HG02571 (cell line): Measurements from ENCODE around the gene FSTL5.

Experiments
- ATAC-seq: cut with Tn5 transposase; IDR thresholded peaks from one replicate; pipeline ENCODE4 v1.9.1; 2021; ENCODE audit warnings: mild to moderate bottlenecking, moderate library complexity; ENCODE audit not compliant: unreplicated experiment

Gene FSTL5

DNA sequence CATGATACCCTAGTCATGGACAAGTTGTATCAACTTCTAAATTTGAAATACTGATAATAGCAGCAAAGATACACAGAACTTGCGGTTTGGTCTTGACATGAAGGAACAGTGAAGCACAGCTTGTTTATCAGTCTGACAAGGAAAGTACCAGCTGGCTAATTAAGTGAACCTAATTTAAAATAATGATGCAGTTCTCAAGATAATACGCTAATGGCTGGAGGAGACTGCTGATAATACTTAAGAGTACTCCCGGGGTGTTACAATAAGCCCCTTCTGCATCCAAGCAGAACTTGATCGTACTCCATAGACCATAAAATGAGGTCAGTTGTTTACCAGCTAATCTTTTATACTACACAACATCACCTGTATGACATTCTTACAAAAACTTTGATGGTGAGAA is 697.5 kb downstream of the FSTL5 start:
- ATAC-seq = no peak

DNA sequence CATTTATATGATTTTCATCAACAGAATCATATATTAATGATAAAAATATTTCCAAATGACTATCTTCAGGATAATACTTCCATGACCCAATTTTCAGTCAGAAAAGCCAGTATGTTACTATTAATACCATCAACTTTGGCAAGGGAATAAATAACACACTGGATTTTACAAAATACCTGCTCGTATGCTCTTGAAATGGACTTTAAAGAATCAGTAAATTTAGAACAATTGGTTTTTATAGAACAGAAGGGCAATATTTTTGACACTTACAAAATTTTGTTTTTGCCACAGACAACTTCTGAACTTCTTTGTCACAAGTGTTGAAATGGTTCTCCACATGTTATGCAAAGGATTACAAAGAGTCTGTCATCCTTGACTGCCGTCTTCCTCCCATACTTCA is 700.4 kb downstream of the FSTL5 start:
- ATAC-seq = no peak

DNA sequence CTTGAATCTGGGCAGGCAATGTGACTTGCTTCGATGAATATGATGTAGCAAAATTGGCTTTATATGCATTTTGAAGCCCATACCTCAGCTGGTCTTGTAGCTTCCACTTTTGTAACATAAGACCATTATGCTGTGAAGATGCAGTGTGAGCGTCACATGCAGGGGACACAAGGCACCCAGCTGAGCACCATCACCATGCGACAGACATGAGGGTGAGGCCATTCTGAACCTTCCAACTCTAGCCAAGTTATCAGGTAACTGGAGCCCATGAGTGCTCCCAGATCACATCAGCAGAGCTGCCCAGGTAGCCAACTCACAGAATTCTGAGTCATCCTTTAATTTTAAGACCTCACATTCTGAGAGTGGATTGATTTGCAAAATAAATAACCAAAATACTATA is 705.9 kb downstream of the FSTL5 start:
- no peak for ATAC-seq

DNA sequence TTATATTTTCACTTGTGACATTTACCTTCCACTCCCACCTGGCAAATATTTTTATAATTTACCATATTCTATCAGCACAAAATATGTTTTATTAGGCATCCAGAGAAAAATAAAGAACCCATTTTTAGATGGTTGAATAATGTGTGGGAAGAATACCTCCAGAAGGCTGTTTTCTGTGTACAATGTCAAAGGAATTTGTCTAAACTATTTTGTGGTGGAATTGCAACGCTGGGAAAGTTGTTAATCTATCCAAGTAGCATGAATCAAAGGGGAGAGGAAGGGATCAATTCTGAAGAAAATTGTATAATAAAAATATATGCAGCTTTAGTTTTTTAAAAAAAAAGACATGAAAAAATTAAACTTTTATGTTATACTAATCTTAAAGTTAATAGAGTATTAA is 706.5 kb downstream of the FSTL5 start:
- ATAC-seq = no peak

DNA sequence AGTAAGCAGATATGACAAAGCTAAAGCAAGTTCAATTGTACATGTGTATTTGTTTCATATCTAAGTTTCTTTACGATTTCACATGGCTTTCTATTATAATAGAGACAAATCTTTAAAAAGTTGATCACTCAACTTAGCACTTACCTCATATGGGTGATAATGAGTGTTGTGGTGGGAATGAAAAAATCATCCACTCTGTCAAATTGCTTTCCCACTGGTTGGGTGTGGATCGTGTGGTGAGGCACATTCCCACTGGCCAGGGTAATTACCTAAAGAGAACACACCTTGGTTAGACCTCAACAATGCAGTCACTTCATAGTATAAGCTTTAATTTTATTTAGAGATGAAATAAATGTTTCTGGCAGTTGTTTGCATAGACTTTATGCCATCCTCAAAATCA is 708.9 kb downstream of the FSTL5 start:
- no peak for ATAC-seq

DNA sequence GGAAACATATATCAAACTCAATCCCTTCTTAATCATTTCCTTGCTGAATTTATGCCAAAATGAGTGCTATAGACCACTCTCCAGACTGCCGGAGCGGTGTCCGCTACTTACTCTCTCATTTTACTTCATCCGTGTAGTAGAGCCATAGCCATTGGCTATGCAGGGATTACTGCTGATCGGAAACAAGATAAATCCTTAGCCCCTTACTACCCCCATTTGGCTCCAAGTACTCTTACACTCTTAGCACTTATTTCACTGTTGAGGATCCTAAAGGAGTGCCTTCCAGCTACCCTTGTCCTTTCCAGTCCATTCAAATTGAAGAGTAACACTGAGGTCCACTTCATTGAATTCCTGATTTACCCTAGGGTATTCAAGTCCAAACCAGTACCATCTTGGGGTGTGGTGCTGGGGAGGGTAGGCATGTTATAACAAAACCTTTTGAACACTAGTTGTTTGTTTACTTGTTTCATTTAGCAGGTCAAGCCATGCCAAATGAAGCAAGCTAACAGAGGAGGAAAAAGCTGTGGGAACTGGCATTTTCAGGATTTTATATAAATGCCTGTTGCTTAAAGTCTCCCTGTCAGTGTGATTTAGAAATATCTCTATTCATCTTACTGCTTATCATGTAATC is 715.1 kb downstream of the FSTL5 start:
- no peak for ATAC-seq

DNA sequence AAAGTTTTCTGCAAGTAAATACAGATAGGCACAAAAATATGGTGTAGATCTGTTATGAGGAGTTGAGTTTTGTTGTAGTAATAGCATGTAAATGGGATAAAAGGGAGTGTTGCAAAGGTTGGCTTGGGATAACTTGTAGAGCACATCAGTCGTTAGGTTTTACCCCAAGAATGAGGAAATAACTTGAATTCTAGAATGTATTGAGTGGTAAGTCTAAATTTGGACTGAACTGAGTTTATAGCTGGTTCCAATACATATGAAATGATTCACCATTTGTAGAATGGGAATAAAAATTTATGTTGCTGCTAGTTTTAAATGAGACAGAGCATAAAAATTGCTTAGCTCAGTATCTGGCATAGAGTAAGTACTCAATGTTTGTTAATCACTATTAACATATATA is 719.2 kb downstream of the FSTL5 start:
- no peak for ATAC-seq

DNA sequence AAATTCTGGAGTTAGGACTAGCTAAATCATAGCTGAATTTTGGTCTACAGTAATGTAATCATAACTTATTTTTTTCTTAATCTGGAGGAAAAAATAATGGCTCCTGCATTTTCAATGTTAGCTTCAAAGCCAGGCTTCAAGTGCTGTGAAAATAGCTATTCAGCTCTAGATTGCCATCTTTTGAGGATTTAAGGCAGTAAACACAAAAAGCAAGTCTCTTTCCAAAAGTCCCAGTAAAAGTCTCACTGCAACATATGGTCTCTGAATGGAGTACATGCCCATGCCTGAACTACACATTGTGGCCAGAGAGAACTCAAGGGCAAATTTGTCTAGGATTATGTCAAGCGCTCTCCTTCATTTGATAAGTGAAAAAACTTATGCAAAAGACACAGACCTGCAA is 720.9 kb downstream of the FSTL5 start:
- ATAC-seq = no peak

DNA sequence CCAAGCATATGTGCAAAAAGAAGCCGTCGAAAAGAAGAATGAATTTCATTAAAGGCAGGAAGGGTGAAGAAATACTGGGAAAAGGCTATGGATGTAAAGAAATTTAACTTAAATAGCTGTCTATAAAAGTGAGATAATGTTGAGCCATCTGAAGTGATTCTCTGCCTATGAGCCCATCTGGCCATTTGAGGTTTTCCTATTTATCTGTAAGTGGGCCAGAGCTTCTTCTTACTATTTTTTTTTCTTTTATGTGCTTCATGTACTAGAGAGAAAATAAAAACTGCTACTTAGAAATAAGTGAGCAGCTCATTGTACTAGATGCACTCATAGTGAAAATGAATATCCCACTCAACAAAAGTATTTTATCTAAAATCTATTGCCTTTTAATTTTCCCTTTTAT is 725.7 kb downstream of the FSTL5 start:
- no peak for ATAC-seq

DNA sequence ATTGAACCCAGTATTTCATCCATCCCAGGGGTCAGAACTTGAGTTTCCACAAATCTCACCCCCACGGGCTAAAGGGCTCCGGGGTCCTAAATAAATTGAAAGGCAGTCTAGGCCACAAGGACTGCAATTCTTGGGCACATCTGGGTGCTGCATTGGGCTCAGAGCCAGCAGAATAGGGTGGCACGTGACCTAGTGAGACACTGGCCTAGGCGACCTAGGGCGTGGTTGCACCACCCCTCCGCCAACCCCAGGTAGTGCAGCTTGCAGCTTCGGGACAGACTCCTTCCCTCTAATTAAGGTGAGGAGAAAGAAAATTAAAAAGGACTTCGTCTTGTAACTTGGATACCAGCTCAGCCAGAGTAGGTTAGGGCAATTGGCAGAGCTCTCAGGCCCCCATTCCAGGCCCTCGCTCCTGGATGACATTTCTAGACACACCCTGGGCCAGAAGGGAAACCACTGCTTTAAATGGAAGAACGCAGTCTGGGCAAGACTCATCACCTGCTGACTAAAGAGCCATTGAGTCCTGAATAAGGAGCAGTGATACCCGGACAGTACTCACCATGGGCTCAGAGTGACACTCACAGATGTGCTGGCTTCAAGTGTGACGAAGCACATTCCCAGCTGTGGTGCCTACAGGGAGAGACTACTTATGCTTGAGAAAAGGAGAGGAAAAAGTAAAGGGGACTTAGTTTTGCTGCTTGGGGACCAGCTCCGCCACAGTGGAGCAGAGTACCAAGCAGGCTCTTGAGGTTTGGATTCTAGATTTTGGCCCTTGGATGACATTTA is 735.4 kb downstream of the FSTL5 start:
- ATAC-seq = no peak

DNA sequence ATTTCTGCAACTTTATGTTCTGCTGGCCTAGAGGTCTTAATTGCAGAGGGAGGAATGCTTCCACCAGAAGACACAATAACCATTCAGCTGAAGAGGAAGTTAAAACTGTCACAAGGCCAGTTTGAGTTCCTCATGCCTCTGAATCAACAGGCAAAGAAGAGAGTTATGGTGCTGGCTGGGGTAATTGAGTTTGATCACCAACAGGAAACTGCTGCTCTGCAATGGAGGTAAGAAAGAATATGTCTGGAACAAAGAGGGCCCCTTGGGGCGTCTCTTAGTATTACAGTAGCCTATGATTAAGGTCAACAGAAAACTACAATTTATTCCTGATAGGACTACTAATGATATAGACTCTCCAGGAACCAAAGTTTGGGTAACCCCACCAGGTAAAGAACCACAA is 744.0 kb downstream of the FSTL5 start:
- no peak for ATAC-seq

DNA sequence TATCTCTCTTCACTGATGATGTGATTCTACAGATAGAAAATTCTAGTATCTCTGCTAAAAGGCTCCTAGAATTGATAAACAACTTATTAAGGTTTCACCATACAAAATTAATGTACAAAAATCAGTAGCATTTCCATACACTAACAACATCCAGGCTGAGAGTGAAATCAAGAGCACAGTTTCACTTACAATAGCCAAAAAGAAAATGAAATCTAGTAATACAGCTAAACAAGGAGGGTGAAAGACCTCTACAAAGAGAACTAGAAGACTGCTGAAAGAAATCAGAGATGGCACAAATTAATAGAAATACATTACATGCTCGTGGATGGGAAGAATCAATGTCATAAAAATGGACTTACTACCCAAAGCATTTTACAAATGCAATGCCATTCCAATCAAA is 751.9 kb downstream of the FSTL5 start:
- no peak for ATAC-seq

DNA sequence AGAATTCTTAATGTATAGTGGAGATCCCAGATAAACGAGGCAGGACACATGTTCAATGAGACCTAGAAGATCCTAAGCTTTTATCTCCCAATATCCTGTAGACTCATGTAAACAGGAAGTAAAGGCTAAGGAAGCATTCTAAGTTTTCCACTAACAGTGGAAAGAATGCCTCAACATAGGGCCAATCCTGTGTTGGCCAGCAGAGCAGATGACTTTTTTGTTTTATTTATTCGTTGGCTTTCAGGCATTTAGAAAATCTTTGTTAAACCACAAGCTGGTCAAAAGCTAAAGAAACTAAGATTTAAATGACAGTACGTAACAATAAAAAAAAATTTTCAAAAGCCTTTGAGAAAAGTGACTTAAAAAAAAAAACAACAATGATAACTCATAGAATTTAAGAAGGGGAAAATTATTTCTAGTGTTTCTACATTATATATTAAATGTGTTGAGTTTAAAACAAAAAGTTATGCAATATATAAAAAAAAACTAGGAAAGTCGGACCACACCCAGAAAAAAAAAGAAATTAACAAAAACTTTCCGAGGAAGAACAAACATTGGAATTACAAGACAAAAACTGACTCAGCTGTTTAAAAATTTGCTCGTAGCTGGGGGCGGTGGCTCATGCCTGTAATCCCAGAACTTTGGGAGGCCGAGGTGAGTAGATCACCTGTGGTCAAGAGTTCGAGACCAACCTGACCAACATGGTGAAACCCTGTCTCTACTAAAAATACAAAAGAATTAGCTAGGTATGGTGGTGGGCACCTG is 759.3 kb downstream of the FSTL5 start:
- ATAC-seq = no peak

DNA sequence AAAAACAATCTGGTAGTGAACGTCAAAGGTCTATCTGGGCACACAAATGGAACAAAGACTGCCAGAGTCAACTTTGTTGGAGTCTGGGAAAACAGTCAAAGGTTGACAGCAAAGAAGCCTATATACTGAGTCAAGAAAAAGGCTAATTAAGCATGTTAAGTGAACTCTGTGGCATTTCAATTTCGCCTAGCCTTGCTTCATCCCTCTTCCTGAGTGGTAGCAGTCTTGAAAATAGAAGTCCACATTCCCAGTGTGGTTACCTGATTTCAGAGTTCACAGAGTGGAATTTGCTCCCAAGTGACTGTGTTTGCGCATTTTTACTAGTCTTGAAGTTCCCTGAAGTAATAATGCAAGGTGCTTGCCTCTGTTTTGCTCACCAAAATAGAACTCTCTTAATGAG is 760.0 kb downstream of the FSTL5 start:
- no peak for ATAC-seq

DNA sequence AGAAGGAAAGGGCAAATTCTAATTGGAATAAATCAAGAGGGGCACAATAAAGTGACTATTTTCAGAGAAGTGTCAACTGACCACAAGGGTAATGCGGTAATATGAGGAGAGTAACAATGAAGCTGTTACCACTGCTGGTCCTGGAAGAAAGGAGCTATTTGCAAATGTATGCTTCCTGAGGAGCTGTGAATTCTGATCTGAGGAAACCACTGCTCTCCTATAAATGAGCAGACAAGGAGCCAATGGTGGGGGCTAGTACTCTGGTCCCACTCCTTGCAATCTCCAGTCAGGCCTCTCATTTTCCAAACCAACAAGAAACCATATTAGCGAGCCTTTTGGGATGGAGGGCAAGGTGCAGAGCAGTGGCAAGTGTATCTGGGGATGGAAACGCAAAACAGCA is 770.2 kb downstream of the FSTL5 start:
- no peak for ATAC-seq

DNA sequence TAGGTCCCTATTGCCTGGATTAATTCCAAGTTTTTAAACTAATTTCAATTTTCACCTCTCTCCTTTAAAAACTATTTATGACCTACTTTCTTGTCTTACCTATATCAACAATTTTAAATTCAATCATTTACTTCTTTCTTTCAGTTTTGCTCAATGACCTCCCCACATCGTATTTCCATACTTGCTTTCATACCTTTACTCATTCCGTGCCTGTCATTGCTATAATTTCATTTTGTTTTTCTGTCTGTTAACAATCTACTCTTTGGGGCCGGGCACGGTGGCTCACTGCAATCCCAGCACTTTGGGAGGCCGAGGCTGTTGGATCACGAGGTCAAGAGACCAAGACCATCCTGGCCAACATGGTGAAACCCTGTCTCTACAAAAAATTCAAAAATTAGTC is 781.1 kb downstream of the FSTL5 start:
- ATAC-seq = no peak

DNA sequence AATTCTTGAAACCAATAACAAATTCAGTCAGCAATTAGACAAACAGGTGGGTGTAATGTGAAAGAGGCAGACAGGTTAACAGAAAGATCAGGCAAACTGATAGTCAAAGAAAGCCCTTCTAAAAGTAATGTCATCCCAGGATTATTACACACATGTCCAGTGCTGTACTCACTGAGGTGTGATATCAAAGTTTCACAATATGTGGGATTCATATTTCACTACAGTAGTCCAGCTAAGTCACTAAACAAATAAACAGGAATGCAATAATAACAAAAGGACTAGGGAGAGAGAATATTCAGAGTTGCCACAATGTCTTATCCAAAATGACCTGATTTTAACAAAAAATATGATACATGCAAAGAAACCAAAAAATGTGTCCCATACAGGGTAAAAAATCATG is 787.5 kb downstream of the FSTL5 start:
- ATAC-seq = no peak

DNA sequence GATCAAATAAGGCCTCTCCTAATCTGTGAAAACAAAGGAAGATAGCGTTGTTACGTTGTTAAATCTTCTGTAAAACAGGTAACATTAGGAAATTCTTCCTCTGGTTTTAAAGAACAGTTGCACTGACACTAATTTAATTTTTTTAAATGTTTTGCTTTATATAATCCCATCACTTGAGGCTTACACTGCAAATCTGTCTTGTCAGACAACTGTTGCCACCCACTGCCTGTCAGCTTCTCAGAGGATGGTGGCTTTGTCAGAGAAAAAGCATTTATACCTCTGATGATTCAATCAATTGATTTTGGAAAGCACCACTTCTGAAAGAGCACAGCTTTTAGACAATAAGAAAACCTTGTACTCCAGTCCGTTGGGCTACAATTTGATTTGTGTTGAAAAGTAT is 799.1 kb downstream of the FSTL5 start:
- no peak for ATAC-seq

DNA sequence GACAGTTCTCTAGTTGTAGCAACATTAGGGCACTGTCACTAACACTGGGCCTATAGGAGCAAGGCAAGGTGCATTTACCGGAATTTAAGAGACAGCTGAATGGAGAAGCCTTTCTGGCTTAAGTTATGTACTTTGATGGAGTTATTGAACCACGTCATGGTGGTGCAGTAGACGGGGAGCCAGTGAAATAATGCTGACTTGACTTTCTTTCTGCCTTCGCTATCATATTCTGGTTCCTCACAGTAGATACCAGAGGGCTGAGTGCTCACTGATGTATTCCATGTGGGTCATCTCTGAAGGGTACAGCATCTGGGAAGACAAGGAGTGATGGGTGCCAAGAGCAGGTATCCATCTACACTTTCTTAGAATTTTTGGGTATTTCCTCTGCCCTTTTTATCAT is 802.8 kb downstream of the FSTL5 start:
- no peak for ATAC-seq

DNA sequence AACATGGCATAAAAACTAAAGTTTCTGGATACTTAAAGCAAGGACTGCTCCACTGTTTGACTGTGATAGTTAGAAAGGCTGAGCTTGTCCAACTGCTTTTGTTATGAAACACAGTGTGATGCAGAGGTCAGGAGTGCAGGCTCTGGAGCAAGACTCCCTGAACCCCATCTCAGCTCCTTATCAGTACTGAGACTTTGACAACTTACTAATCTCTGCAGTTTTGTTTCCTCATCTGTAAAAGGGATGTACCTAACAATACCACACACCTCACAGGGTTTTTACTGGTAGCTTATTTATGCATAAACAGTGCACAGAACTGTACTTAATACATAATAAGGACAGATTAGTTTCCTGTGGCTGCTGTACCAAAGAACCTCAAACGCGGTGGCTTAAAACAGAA is 804.3 kb downstream of the FSTL5 start:
- ATAC-seq = no peak

DNA sequence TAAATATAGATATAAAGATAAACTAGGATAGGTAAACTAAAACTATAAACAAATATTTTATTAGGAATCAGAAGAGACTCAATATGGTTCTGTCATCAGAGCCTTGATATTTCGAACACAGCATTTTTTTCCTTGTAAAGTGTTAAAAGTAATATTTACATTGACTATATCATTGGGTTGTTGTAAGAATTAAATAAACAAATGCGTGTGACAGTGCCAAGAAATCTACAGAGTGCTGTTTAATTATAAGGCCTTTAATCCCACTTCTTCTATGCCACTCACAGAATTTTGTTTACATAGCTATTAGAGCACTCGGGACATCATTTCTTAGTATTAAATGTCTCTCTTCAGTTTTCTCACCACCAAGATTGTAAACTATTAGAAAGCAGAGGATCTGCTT is 807.4 kb downstream of the FSTL5 start:
- ATAC-seq = no peak

DNA sequence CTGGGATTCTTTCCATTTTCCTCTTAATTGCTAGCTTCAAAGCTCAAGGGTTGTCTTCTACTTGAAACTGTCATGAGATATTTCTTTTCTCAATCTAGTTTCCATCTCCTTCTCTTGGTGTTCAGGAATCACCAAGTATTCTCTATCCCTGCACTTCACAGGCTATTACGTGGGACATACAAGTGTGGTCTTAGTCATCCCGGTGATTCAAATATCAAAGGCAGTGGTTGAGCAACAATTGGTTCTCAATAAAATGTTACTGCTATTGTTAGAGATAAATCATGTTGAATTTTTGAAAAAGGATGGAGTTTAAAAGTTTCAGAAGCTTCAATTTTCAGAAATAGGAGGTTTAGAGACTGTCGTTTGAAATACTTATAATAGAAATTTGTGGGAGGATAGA is 812.9 kb downstream of the FSTL5 start:
- no peak for ATAC-seq
